HG03571 (cell line): ENCODE results near the gene NLGN1.

Source experiments
- ATAC-seq: cut with Tn5 transposase; IDR thresholded peaks from one replicate; pipeline ENCODE4 v1.9.1; 2021; ENCODE audit not compliant: unreplicated experiment

Gene NLGN1

DNA sequence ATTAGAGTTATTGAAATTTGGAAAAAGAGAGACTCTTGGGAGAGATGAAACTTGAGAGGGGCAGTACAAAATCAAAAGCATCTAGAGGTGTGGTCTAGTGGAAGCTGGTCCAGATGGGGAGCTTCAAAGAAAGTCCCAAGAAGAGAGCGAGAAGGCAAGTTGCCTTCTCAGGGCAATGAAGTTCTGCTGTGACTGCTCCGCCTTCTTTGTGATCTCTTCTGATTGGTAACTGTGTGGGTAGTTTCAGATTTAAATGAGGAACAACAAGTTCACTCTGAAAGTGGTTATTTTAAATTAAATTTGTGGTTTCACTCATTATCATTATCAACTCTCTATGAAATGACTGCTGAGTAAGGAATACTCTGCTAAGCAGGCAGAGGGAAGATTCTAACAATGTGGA is 233.3 kb downstream of the NLGN1 start:
- ATAC-seq: no peak

DNA sequence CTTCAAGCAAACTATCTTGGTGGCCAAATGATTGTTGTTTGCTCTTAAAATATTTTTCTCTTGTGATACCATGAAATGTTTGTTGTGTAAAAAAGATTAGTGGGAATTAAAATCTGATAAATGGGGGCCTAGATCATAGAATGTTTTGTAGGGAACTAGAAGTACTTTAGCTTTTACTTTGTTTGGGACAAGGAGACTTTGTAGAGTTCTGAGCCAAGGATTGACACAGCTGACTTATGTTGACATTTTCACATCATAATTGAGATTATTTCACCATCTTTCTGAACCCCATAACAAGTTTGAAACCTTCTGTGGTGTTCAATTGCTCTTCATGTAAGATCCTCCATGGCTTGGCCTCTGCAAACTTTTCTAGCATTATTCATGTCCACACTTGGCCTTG is 235.4 kb downstream of the NLGN1 start:
- ATAC-seq: no peak

DNA sequence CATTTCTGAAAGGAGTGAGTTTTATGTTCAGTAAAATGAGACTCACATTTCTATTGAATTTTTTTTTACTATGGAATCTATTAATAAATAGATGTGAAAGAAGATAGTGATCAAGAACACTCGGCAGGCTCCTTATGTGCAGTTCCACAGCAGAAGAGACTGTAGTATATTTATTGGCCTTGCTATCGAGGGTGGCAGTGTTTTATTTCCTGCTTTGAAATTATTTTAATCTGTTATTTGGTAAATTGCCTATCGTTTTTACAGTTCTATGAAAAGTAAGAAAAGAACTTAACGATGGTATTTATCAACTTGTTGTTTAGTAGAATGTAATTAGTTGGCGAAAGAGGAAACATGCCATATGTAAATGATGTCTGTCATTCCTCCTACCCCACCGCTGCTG is 238.3 kb downstream of the NLGN1 start:
- ATAC-seq: no peak

DNA sequence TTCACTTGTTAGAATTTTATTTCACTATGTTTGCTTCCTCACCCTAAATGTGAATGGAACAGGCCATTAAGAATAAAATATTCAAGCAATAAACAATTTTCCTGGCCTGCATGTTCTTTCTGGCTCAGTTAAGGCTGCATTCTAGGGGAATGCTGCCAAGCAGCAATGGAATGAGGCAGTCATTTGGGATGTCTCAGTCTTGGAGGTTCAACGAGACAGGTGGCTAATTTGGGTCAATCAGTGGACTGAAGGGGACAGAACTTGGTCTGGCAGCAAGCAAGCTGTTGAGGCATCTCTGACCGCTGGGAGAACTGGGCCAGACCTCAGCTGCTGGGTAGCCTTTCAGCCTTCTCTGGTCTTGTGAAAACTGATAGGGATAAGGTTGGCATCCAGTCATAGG is 241.6 kb downstream of the NLGN1 start:
- no peak for ATAC-seq

DNA sequence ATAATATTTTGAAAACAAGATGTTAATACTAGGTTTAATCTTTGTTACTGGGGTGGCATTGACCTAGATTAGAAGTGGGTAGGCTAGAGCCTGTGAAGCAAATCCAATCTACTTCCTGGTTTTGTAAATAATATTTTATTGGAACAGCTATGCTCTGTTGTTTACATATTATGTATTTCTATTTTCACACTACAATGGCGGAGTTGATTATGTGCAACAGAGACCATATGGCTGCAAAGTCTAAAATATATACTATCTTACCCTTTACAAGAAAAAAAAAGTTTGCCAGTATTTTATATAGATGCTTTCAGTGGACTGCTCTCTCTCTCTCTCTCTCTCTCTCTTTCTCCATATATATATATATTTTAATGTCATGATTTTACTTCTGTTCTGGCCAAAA is 244.2 kb downstream of the NLGN1 start:
- ATAC-seq: no peak

DNA sequence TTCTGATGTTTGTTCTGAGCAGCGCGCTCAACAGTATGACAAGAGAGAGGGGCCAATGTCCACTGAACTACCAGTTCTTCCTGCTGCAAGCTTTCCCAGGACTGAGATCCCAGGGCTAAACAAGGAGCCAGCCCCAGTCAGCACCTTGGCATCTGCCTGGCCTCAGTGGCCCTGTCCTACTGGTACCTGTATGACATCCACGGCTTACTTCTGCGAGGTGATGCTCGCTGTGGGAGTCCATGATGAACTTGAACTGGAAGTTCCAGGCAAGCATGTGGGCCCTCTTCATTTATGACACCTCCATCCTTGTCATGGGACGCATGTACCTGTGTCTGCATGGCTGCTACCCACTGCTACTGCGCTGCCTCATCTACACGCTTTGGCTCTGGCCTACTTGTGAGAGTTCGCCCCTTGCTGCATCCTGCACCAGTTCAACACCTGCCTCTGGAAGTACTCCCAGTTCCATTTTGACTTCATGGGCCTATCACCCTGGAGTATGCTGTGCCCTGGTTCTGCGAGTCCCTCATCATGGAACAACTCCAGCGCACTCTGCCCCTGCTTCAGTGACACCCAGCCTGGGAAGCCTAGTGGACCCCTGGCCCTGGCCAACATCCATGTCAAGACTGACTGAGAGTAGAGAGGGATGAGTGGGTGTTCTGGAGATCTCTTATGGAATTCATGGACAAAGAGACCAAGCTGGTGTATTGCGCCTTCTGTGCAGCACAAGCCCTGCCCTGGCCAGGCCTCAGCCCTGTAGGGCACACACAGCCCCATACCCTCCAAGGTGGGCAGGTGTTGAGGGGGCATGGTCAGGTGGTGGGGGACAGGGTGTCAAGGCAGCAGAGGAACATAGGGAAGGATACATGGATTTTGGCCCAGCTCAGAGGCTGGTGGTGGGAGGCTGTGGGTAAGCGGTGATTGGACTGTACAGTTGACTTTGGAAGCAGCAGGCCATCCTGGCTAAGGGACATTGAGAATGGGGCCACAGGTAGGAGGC is 246.8 kb downstream of the NLGN1 start:
- no peak for ATAC-seq

DNA sequence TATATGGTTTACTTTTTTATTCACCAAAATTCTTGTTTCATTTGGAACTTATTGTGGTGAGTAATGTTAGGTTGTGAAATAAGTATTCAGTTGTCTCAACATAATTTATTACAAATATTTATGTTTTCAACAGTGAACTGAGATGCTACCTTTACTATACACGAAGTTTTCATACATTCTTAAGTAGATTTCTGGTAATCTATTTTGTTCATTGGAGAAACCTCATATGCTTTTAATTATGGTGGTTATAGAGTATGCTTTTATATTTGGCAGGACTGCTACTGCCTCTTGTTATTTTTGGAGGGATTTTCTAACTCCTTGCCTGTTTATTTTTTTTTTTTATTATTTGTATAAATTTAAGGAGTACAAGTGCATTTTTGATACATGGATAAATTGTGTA is 253.1 kb downstream of the NLGN1 start:
- ATAC-seq: no peak

DNA sequence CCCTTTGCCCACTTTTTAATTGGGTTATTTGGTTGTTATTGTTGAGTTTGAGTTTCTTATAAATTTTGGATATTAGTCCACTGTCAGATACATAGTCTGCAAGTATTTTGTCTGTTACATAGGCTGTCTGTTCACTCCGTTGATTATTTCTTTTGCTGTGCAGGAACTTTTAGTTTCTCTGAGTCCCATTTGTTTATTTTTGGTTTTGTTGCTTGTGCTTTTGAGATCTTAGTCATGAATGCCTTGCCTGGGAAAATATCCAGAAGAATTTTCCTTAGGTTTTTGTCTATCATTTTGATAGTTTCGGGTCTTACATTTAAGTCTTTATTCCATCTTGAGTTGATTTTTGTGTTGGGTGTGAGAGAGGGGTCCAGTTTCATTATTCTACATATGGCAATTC is 254.5 kb downstream of the NLGN1 start:
- ATAC-seq: no peak

DNA sequence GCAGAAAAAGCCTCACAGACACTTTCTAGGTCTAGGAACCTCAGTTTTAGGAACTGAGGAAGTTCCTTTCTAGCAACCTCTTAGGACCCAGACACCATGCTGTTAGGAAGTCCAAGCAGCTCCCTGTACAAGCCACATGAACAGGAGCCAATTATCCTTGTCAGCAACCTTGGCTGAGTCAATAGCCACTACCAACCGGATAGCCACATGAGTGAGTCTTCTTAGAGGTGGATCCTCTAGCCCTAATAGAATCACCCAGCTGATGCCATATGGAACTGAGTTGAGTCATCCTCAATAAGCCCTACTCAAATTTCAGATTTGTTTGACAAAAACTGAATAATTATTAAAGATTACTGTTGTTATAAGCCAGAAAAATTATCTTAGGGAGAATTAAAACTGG is 256.2 kb downstream of the NLGN1 start:
- ATAC-seq: no peak

DNA sequence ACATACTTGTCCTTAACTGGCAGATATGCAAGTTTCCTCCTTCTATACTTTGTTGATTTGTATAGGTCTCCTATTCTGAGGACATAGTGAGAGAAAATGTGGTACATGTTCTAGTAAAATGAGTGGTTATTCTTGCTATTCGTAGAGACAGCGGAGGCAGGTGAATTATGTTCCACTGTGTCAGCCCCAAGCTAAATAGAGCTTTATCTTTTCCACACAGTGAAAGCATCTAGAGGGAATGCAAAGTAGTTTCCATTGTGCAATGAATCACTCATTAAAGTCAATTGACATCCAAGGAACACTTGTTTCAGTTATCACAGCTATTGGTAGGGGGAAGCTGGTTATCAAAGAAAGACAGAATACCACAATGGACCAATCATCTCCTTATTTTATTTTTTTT is 262.4 kb downstream of the NLGN1 start:
- ATAC-seq: no peak

DNA sequence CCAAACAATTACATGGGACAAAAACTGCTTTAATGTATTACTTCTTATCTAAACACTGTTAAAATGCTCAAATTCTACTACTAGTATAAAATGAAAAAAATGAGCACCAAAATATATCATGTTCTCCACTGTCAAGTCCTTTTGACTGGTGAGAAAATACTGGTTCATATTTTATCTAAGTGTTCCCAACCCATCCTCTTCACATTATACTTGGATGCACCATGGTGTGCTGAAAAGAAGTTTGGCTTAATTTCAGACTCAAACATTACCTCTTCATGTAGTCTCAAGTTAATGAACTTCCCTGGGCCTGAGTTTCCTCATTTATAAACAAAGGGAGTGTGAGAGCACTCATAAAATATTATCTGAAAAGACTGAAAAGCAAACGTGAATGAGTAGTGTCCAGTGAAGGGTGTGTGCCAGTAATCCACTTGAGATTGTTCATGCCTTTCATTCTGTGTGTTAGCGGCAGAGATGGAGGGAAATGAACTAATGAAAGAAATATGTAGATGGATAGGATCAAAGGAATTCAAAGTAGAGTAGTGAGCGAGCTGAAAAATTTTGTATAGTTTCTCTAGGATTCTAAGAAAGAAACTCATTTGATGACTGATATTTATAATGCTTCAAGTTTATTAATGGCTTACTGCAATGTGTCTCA is 263.2 kb downstream of the NLGN1 start:
- no peak for ATAC-seq

DNA sequence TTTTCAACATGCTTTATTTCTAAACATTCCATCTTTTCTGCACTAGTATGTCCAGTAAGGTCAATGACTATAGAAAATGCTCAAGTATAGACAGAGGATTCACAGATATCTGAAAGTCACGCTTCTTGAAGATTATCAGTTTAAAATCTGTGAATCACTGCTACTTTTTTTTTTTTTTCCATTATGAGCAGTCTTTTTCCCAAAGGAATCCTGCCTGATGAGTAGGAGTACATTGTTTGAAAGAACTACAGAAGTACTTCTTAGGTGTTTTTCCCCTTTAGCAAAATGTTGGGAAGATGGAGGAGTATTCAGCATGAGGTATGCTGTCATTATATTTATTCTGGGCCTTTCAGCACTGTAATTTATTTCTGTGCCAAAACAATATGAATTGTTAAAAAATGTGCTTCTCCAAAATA is 266.2 kb downstream of the NLGN1 start:
- ATAC-seq: no peak

DNA sequence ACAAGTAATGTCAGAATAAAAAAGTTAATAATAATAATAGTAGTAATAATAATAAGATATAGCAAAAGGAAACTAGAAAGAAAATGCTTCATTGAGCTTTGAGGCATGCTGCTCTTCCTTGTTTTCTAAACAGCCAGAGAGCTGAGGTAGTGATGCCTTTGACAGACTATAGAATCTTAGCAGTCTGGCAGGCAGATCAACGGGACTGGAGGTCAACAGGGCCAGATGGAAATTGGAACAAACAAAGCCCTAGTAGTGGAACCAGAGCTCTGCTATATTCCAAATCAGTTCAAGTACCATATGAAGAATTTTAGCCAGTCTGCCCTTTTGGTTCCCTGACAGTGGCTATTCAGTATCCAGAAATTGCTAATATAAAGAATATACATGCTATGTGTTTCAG is 278.6 kb downstream of the NLGN1 start:
- no peak for ATAC-seq

DNA sequence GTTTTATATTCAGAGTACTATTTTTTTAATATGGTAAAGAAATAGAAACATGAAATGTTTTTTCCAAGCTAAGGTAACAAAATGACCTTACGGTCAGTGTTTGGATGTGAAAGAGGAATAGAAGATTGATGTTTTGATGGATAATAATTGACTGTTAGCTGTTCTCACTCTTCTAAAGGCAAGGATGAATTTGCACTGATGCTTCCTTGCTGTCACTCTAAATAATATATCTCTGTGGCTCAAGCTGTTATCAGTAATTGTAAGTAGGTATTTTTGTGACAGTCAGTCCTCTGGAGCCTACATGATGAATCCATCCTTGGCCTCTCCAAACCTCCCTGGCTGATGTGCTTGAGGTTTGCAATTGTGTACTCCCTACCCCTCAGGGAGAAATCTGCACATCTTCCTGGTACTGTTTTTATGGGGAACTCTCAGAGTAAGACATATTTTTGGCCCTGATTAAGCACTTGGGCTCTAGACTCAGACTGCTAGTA is 283.7 kb downstream of the NLGN1 start:
- no peak for ATAC-seq

DNA sequence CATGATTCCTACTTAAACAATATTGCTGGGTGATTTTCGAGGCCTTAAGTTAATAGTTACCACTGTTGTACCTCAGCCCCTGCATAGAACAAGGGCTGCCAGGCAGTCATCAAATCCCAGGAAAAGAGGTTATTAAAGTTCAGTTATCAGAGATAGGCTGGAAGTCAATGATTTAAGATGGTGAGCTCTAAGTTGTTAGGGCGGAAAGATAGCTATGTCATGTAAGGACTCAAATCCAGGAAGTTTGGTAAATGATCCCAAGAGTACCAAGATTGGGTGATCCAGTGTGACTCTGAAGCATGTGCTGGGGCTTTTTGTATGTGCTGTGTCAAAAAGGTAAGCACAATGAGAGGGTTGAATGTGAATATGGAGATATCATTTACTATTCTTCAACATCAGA is 287.9 kb downstream of the NLGN1 start:
- no peak for ATAC-seq

DNA sequence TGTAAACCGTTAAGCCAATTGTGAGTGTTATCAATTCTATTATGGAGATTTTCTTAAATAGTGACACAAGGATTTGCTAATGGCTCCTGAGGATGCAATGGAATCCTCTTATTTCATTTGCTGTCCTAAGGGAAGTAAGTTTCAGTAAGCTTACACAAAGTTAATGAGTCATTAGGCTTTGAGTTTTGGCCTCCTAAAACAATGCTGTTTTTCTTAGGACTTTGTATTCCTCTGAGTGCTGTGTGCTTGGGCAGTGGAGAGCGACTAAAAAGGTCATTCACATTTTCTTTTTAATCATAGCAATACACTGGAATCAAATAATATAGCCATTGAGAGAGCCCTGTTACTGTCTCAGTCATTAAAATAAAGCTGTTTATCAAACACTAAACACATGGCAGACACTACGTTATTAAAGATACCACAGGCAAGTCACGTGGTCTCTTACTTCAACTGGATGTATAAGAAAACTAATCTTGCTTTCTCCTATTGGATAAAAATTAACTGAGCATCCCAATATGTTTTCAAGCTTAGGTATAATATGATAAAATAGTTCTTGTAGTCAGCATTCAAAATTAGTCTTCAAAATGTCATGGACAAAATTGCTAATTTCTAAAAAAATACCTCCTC is 290.8 kb downstream of the NLGN1 start:
- ATAC-seq: no peak

DNA sequence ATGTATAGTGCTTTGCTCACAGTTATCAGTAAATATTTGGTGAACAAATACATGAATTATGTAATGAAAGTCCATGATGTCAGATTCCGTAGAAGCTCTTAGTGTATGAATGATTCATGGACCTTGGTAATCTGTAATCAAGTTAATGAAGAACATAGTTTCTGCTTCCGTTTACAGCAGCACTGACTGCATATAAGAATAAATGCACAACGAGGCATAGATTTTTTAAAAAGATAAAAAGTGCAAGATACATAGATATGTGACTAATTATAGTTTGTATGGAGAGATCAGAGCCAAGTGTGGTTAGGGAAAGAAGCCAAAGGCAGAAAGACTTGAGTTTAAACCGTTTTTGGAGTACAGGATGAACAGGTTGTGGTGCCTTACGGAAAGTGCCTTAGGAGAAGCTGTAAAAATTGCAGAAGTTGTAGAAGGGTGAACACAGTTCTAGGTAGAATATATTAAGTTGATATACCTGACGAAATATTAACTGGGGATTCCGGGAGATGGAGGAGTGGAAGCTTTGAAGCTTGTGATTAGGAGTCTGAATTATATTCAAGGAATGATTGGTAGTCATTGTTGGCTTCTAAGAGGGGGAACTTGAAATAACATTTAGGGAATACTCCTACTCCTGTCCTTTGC is 293.1 kb downstream of the NLGN1 start:
- no peak for ATAC-seq

DNA sequence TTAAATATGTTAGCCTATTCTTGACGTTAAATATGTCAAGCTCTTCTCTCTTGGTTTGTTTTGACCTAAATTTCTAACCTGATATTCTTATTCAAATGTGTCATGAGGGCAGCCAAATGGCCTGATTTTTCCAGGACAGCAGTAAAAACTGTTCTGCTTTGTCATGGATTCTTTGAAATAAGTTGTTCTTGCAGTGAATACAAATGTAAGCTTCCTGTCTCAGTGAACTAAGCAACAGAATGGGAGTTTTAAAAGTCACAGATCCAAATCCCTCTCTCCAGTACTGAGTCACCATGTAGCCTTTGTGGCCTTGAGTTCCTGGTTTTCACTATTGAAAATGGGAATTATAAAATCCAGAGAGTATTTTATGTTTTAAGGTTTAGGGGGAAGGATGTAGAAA is 301.8 kb downstream of the NLGN1 start:
- ATAC-seq: no peak

DNA sequence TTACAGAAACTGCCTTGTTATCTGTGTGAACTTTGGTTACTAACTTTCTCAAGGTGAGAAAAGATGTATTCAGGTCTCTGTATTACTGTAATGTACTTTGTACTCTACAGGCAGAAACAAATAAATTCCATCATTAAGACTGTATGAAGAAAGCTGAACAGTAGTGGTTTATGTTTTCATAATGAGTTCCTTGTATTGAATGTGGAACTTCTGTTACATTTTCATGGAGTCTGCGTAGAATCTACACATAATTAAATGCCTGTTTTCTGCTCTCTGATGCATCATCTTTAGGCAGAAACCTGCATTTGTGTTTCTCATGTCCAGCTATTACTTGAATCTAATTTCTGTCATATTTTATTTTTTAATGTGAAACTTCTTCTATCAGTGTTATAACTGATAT is 302.8 kb downstream of the NLGN1 start:
- no peak for ATAC-seq

DNA sequence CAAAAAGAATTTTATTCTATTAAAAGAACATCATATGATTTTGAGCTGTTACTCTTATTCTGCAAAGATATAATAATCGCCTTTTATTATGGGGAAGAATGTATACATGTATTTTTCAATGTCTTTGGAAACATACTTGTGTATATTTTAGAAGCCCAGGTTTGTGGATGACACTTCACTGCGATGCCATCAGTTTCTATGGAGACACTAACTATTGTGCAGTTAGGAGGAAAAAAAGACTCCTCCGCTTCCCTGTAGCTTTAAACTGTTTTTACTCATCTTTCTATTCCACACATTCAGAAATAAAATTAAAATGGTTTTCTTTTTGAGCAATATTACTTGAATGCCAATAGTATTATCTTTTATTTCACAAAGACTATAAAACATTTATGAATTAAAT is 305.0 kb downstream of the NLGN1 start:
- ATAC-seq: no peak

DNA sequence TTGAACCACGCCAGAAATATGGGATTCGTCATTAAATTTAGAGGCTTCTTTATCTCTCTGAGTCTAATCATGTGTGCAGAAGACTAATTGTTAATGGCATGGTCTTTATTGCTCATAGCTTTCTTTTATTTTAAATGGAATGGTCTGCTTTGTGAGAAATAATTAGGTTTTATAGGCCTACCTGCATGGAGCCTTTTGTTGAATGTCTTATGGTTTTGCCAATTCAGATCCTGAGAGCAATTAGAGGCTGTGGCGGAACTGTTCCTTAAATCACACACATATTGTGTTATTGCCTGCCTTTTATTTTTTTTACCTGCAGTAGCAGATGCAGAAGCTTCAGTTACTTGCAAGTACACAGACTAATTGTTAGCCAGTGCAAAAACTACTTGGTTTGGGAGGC is 306.2 kb downstream of the NLGN1 start:
- ATAC-seq: no peak
